ENCODE results near the gene KIF11. TPM values are rescaled to one million over a fixed set of nuclear protein-coding genes. Genes with fewer than 3 reads are reported as not detected.
A peak's percentile ranks its signal among the peaks of the same experiment; 100 is the strongest.
"Not testable (repeated sequence)": the region's sequence is repeated elsewhere in the genome, so short reads cannot be mapped to it uniquely, and the experiment has no call there.

The KIF11 gene
- 19.5 and 26.3 TPM in 2 replicates for total RNA-seq (2014; rRNA removed; shearing (Covaris generic); ENCODE audit: low replicate concordance)

GRCh38 chr10:92592761-92593618 lies at the start of gene KIF11:
Gene KIF11, plus strand, starts transcription at chr10:92593130. Its CDS starts 246 bp downstream, at chr10:92593376.
- Histone ChIP-seq H3K9me3 (no peaks in the 10 kb centered on the region), H3K27me3 (no peaks in the 10 kb centered on the region), H3K4me3 (peak within 1 kb of the TSS; percentile 88), H3K36me3 (peaks cover 10% of the 10 kb centered on the region)
- peak; percentile 98 for DNase-seq

- peaks cover 20% of the 10 kb centered on the region for H3K36me3 ChIP-seq
- no peak for DNase-seq
- H3K9me3 ChIP-seq: no peaks in the 10 kb centered on the region
- no peak overlapping the region for H3K4me3 ChIP-seq
- no peaks in the 10 kb centered on the region for H3K27me3 ChIP-seq
Measured at GRCh38 chr10:92544296-92544695, 48.6 kb upstream of the KIF11 start.

GRCh38 chr10:92545556-92545955 lies 47.4 kb upstream of the KIF11 start:
- Histone ChIP-seq H3K27me3 (no peaks in the 10 kb centered on the region), H3K4me3 (no peak overlapping the region), H3K36me3 (peaks cover 28% of the 10 kb centered on the region), H3K9me3 (no peaks in the 10 kb centered on the region)
- DNase-seq: no peak

GRCh38 chr10:92547676-92548075 lies 45.3 kb upstream of the KIF11 start:
- Histone ChIP-seq H3K27me3 (no peaks in the 10 kb centered on the region), H3K9me3 (no peaks in the 10 kb centered on the region), H3K4me3 (no peak overlapping the region), H3K36me3 (peaks cover 25% of the 10 kb centered on the region)
- DNase-seq: no peak

- Histone ChIP-seq H3K4me3 (no peak overlapping the region), H3K36me3 (peaks cover 37% of the 10 kb centered on the region), H3K9me3 (peaks cover 8% of the 10 kb centered on the region; the same call in 1 of the 2 replicates), H3K27me3 (no peaks in the 10 kb centered on the region)
- DNase-seq: peak; percentile 37
Measured at GRCh38 chr10:92550924-92551323, 42.0 kb upstream of the KIF11 start.

- Histone ChIP-seq H3K9me3 (peaks cover 8% of the 10 kb centered on the region; the same call in 1 of the 2 replicates), H3K36me3 (peaks cover 49% of the 10 kb centered on the region), H3K27me3 (no peaks in the 10 kb centered on the region), H3K4me3 (no peak overlapping the region)
- no peak for DNase-seq
Measured at GRCh38 chr10:92552310-92552709, 40.6 kb upstream of the KIF11 start.

- no peak for DNase-seq
- Histone ChIP-seq H3K27me3 (no peaks in the 10 kb centered on the region), H3K9me3 (peaks cover 8% of the 10 kb centered on the region; the same call in 1 of the 2 replicates), H3K36me3 (peaks cover 55% of the 10 kb centered on the region), H3K4me3 (no peak overlapping the region)
Measured at GRCh38 chr10:92553959-92554358, 39.0 kb upstream of the KIF11 start.

- Histone ChIP-seq H3K36me3 (peaks cover 66% of the 10 kb centered on the region), H3K9me3 (peaks cover 5% of the 10 kb centered on the region; the same call in 1 of the 2 replicates), H3K27me3 (no peaks in the 10 kb centered on the region), H3K4me3 (no peak overlapping the region)
- DNase-seq: no peak
Measured at GRCh38 chr10:92559046-92559445, 33.9 kb upstream of the KIF11 start.

GRCh38 chr10:92562424-92562823 lies 30.5 kb upstream of the KIF11 start:
- H3K4me3 ChIP-seq: no peak overlapping the region
- peaks cover 53% of the 10 kb centered on the region for H3K36me3 ChIP-seq
- H3K9me3 ChIP-seq: no peaks in the 10 kb centered on the region
- H3K27me3 ChIP-seq: no peaks in the 10 kb centered on the region
- DNase-seq: no peak

- Histone ChIP-seq H3K27me3 (no peaks in the 10 kb centered on the region), H3K36me3 (peaks cover 39% of the 10 kb centered on the region), H3K9me3 (no peaks in the 10 kb centered on the region), H3K4me3 (no peak overlapping the region)
- no peak for DNase-seq
Measured at GRCh38 chr10:92567952-92568600, 24.9 kb upstream of the KIF11 start.

GRCh38 chr10:92569071-92569470 lies 23.9 kb upstream of the KIF11 start:
- H3K36me3 ChIP-seq: peaks cover 35% of the 10 kb centered on the region
- no peak for DNase-seq
- H3K27me3 ChIP-seq: no peaks in the 10 kb centered on the region
- H3K9me3 ChIP-seq: no peaks in the 10 kb centered on the region
- no peak overlapping the region for H3K4me3 ChIP-seq

- not testable (repeated sequence) for H3K27me3 ChIP-seq, H3K9me3 ChIP-seq, DNase-seq, H3K4me3 ChIP-seq
- H3K36me3 ChIP-seq: peaks cover 30% of the 10 kb centered on the region
Measured at GRCh38 chr10:92569663-92570062, 23.3 kb upstream of the KIF11 start.

- DNase-seq: no peak
- Histone ChIP-seq H3K9me3 (no peaks in the 10 kb centered on the region), H3K4me3 (no peak overlapping the region)
Measured at GRCh38 chr10:92571649-92572048, 21.3 kb upstream of the KIF11 start.

GRCh38 chr10:92572362-92573090 lies 20.4 kb upstream of the KIF11 start:
- Histone ChIP-seq H3K27me3 (no peaks in the 10 kb centered on the region), H3K4me3 (peak overlapping the region; percentile 78), H3K36me3 (peaks cover 20% of the 10 kb centered on the region), H3K9me3 (no peaks in the 10 kb centered on the region)
- peak; percentile 45 for DNase-seq

More at GRCh38 chr10:92571649-92572048, 21.3 kb upstream of the KIF11 start:
- peaks cover 21% of the 10 kb centered on the region for H3K36me3 ChIP-seq
- H3K27me3 ChIP-seq: no peaks in the 10 kb centered on the region

GRCh38 chr10:92573091-92573797 lies 19.7 kb upstream of the KIF11 start:
- H3K36me3 ChIP-seq: peaks cover 18% of the 10 kb centered on the region
- peak overlapping the region; percentile 78 for H3K4me3 ChIP-seq
- H3K9me3 ChIP-seq: no peaks in the 10 kb centered on the region
- DNase-seq: peak; percentile 40
- H3K27me3 ChIP-seq: no peaks in the 10 kb centered on the region

- H3K4me3 ChIP-seq: peak within 1 kb of the TSS; percentile 78
- peak; percentile 90 for DNase-seq
- H3K36me3 ChIP-seq: peaks cover 15% of the 10 kb centered on the region
- no peaks in the 10 kb centered on the region for H3K27me3 ChIP-seq
- H3K9me3 ChIP-seq: no peaks in the 10 kb centered on the region
Measured at GRCh38 chr10:92573798-92574547, 19.0 kb upstream of the KIF11 start, which contains the start of gene IDE. Gene IDE, minus strand, starts transcription at chr10:92574093. Its CDS starts 74 bp downstream, at chr10:92574019.
